Measurements from ENCODE around the gene FDX1.

FDX1 gene

DNA sequence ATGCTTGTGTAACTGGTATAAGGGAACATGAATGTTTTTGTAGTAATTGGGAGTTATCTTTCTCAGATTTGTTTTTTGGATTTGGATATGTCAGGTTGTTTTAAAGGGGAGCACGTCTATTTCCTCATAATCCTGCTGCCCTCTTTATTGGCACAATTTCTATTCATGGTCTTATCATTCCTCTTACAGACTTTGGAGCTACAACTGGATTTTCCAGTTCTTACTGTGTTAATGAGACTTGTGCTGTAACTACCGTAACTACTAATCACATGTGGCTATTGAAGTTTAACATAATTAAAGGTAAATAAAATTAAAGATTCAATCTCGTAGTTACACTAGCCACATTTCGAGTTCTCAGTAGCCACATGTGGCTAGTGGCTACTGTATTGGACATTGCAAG lies 1.9 kb downstream of the FDX1 start:
- DNase-seq: no peak

DNA sequence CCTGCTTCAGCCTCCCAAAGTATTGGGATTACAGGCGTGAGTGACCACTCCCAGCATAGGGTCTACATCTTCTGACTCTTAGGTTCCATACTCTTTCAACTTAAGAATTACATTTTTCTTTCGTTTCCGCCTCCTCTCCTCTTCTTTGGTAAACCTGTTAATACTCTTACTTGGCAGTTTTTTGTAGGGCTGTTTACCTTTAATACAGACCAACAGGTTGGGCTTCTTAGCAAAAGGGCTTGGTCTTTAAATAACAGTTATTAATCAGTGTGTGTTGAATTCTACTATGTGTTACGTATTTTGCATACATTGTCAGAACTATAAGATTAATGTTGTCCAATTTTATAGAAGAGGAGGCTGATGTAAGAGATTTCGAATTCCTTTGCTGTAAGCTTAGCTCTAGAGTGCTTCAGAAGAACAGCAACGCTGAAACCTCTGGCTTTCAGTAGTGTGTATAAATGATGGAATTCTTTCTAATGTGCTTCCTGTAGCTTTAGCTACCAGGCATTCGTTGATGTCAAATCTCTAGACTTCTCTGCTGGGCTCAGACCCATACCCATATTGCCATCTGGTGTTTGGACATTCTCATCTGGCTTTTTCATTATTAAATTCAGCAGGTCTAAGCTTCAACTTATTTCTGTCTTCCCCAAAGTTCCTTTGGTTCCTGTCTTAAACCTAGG lies 3.1 kb downstream of the FDX1 start:
- DNase-seq: peak in 1 of 2 experiments; percentile 11

DNA sequence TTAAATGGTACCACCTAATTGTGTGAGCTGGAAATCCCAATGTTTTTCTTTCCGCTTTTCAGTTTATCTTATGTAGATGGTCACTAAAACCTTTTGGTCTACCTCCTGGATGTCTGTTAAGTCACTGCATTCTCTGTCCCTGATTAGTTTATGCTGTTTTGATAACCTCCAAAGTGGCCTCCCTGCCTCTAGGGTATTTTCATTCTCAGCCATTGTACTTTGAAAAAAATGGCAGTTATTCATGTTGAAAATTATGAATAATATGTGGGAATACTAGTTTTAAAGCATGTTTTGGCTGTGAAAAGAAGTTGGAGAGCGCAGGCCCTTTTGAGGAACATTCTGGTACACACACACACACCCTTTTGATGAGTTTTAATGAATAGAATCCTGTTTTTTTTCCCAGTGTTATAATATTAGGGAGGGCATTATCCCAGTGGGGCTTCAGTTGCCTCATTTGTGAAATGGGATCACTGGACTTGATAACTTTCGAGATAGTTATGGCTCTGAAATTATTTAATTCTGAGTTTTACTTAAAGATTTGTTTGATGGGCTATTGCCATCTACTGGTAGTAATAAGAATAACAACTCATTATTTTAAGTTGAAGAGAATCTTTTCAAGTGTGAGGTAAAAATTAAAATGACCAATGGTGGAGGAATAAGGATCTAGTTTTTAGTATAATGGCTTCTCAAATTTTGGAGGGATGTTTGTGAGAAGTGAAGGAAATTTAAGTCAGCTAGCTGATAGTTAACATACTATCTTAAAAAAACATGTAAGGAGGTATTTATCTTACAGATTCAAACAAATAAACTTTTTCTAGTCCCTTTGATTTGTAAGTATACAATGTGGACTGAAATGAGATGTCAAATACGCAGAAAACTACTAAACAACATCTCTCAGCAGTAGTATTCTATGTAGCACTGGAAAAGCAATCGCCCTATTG lies 3.9 kb downstream of the FDX1 start:
- peak in 1 of 2 experiments; percentile 23 for DNase-seq

DNA sequence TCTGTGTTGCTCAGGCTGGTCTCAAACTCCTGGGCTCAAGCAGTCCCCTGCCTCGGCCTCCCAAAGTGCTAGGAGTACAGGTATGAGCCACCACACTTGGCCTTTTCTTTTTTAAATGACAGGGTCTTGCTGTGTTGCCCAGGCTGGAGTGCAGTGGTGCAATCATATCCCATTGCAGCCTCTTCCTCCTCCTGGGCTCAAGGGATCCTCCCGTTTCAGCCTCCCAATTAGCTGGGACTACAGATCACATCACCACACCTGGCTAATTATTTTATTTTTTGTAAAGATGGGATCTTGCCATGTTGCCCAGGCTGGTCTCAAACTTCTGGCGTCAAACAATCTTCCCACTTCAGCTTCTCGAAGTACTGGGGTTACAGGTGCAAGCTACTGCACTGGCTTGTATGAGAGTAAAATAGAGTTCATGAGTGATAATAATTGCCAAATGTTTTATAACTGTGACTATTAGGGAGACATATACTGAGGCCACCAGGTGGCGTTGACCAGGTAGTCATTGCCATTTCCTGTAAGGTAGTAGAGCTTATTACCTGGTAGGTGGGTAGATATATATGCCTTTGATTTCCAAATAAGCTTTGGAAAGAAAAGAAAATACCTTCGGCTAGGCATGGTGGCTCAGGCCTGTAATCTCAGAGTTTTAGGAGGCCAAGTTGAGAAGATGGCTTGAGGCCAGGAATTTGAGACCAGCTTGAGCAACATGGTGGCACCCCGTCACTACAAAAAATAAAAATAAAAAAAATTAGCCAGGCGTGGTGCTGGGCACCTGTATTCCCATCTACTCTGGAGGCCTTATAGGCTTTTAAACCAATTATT lies 5.4 kb downstream of the FDX1 start:
- peak in 1 of 2 experiments; percentile 2 for DNase-seq

DNA sequence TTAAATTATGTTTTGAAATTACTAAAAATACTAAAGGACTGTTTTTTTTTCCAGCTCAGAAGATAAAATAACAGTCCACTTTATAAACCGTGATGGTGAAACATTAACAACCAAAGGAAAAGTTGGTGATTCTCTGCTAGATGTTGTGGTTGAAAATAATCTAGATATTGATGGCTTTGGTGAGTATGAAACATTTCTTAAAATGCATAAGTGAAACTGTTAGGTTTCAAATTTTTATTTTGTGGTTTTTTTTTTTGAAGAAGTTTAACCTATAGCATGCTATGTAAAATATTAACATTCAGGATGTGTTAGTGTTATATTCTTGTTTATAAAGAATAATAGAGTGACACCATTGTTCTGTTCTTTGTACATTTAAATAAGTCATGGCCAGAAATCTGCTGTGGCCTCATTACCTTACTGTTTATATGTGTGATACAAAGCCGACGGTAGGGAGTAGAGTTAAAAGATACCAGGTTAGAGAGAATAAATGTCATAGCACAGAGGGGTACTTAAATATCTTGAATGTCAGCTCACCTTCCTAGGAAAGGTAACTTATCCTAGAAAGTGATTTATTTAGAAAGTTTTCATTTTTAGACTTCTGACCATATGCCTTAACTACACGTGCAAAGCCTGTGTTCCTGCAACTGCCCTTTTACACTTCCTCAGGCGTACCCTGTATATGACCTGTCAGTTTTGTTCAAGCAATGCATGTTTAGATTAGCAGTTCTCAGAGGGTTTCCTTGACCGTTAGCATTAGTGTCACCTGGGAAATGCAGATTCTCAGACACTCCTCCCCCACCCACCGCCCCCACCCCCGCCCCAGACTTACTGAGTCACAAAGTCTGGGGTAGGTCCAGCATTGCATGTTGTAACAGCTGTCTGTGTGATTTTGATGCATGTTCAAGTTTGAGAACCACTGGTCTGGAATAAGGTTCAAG lies 6.3 kb downstream of the FDX1 start:
- DNase-seq: no peak

DNA sequence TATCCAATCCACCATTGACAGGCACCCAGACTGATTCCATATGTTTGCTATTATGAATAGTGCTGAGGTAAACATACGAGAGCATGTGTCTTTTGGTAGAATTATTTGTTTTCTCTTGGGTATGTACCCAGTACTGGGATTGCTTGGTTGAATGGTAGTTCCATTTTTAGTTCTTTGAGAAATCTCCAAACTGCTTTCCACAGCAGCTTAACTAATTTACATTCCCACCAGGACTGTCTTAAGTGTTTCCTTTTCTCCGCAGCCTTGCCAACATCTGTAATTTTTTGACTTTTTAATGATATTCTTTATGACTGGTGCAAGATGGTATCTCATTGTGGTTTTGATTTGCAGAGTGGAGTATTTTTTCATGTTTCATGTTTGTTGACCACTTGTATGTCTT lies 8.3 kb downstream of the FDX1 start:
- DNase-seq: no peak

DNA sequence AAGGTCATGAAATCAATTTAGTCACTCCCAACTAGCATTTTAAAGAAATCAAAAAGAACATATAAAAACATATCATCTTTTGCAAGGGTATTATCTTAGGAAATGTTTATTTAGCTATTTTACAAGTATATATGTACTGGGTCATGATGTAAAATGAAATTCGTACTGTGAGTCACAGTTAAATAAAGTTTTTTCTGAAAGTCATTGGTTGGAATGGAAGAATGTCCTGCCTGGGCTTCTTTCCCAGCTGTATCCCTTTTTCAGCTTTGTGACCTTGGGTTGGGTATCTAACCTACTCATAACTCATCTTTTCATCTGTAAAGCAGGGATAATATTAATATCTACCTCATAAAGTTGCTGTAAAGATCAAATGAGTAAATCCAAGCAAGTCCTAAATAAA lies 15.7 kb downstream of the FDX1 start:
- DNase-seq: no peak

DNA sequence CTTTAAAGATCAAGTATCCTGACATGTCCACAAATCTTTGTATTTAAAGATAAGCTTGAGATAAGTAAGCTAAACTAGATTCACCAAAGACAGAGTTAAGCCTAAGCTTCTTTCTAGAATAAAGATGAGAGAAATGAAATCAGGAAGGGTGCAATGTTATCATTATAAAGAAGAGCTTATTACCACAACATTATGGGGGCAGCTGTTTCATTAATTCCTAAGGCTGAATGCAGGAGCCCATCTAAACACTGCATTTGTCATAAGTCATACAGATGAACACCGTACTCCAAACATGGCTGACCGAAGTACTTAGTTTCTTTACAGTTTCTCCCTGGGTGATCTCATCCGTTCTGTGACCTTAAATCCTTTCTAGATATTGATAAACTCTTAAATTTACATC lies 16.3 kb downstream of the FDX1 start:
- DNase-seq: peak in 1 of 2 experiments; percentile 11

DNA sequence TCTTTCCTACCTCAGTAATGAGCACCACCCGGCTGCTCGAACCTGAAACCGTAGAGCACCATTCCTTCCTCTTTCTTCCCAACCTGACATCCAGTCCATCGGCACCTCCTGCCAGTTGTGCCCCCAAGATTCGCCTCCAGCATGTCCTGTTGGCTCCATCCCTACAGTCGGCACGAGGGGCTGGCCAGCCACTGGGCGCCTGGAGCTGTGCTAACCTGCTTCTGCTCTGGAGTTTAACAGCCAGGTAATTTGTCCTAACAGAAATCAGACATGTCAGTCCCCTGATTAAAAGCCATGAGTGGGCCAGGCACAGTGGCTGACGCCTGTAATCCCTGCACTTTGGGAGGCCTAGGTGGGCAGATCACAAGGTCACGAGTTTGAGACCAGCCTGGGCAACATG lies 16.8 kb downstream of the FDX1 start:
- no peak for DNase-seq

DNA sequence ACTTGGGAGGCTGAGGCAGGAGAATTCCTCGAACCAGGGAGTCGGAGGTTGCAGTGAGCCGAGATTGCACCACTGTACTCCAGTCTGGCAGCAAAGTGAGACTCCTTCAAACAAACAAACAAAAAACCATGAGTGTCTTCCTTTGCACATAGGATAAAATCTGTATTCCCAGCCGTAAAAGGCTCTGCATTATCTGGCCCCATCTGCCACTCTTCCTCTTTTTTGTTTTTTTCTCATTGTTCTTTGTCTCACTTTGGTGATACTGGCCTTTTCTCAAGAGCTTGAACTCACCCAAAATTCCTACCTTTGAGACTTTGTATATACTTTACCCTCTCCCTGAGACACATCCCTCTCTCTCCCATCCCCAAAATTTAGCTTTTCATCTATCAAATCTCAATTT lies 17.6 kb downstream of the FDX1 start:
- DNase-seq: no peak

DNA sequence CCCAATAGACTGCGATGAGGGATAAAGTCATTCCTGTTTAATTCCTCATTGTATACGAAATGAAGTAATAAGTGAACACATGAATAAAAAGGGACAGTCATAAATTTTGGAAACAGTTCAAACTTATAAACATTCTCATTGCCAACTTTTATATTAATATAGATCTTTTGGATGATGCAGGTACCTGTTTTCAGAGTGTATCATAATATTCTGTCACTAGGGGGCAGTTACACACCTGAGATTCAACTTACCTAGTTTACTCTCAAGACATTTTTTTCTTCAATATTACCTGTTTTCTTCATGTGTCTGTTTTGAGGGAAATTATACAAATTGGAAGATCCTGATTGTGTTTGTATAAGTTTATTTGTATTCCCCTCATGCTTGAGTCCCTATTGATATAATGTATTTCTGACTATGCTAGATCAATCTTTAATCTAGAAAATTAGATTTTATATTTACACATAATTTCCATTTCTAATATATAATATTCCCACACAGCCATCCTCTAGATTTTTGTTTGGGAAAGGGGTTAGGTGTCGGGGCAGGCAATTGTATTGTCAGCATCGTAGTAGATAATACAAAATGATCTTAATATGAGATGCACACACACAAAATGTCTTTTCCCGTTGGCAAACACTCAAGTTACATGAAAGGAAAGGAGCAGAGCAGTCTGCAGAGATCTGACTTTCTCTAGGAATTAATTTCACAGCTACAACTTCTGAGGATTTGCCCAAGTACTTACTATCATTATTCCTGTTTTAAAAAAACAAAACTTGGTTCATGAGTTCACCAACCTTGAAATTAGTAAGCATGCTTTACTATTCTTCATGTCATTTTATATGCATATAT lies 18.4 kb downstream of the FDX1 start:
- DNase-seq: peak in 1 of 2 experiments; percentile 20

DNA sequence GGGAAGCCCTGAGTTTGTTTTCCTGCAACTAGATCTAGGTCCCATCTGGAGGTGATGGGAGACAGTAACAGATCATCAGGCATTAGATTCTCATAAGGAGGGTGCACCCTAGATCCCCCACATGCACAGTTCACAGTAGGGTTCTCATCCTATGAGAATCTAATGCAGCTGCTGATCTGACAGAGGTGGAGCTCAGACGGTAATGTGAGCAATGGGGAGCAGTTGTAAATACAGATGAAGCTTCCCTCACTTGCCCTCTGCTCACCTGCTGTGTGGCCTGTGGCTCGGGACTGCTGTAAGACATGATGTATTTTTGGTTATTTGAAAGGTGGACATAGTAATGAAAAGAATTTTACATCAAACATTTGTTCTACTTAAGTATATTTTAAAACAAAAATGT lies 20.5 kb downstream of the FDX1 start:
- no peak for DNase-seq

DNA sequence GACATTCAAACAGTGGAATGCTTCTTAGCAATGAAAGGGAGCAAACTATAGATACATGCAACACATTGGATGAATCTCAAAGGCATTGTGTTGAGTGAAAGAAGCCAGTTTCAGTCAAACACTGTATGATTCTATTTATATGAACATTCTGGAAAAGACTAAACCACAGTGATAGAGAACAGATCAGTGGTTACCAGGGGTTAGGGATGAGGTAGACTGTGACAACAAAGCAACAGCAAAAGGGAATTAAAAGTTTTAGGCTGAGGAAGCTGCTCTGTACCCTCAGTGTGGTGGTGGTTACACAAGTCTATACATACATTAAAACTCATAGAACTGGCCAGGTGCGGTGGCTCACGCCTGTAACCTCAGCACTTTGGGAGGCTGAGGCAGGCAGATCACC lies 23.0 kb downstream of the FDX1 start:
- DNase-seq: no peak

DNA sequence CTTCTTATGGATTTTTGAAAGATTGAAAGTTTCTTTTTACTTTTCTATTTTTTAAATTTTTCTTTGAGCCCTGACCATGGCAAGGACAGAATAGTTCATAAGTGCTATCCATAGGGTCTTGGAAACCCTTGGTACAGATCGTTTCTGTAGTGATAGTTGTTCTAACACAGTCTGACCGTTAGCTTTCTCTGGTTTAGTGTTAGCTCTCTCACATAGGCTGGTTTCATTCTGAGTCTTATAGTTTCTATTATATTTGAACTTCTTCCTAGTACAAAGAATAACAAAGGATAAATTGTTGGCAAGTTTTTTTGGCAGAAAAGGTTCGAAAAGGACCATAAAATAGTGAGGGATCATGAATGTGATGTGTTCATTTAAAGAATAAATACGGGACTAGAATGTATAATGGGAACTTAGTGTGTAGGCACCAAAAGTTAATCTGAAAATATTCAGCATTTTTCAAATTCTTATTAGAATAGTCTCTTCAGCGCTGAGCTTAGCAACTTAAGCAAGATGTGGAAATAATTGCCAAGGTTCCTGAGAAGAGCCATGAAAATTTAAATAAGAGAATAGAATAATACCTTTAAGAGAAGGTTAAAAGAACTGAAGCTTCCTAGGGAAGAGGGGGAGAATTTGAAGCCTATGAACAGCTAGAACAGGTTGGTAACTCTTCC lies 24.1 kb downstream of the FDX1 start:
- no peak for DNase-seq

DNA sequence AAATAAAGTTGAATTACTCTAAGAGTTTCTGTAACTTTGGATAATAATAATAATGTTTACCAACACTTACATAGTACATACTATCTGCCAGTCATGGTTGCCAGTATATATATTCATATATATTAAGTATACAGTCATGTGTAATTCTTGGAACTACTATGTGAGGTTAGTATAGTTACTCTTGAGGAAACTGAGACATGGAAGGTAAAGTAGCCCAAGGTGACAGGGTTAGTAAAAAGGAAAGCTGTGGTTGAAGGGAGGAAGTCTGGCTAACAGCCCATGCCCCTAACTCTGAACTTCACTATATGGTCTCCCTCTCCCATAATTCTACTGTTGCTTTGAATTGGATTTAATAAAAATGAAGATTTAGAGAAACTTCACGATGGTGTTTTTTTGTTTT lies 24.9 kb downstream of the FDX1 start:
- no peak for DNase-seq

DNA sequence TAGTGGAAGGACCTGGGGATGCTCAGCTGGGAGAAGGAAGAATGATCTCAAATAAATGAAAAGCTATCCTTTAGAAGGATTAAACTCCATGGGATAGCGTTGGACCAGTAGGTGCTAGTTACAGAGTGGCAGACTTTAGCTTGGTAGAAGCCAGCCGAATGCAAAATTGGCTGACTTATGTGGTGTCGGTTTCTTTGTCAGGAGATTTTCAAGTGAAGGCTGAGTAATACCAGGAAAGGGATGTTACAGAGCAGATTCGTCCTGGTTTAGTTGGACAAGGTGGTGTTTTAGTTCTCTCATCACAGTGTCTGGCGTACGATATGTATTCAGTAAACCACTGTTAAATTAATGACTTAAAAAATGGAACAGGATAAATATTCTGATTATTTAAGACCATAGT lies 26.0 kb downstream of the FDX1 start:
- DNase-seq: no peak

DNA sequence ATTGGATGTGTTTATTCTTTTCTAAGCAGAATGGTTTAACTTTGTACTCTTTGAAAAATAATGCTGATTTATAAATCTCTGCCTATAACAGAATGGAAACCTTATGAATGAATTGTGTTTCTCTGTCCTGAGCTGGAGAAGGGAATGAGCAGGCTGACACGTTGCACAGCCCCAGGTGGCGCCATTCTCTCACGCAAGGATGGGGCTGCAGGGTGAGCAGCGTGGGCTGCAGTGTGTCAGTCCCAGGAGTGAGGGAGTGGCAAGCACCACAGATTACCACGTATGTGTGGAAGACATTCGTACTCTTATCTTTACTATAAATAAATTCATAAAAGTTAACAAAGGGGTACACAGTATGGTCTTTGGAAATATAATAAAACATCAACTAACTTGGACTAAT lies 33.4 kb downstream of the FDX1 start:
- DNase-seq: peak in 1 of 2 experiments; percentile 65

DNA sequence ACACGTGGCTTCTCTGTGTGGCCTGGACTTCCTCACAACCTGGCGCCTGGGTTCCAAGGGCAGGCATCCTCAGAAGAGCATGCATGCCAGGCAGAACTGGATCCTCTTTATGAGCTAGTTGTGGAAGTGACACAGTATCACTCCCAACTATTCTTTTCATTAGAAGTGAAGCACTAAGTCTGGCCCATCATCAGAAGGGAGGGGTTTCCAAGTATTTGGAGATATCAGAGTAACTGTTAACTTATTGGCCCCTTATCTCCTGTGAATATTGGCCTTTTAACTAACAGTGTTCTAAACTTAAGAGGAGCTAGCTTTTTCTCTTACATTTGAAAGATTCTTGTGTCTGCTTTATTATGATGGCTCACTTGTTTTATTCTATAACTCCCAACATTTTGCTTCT lies 35.5 kb downstream of the FDX1 start:
- DNase-seq: no peak

DNA sequence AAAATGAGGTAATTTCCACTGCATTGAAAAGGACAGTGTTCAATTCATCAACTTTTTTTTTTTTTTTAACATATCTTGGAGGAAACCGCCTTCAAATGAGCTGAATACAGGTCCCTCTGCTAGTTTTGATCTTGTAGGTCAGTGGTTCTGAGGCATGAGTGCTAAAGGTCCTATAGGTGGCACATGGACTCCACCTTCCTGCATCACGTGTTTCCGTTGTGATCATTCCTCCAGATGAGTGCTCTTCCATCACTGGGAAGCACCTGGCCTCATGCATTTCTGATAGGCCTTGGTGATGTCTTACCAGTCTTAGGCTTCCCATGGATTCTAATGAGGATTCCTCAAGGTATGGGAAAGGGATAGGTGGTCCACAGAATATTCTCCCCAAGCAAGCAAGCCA lies 37.8 kb downstream of the FDX1 start:
- DNase-seq: peak in 1 of 2 experiments; percentile 21

DNA sequence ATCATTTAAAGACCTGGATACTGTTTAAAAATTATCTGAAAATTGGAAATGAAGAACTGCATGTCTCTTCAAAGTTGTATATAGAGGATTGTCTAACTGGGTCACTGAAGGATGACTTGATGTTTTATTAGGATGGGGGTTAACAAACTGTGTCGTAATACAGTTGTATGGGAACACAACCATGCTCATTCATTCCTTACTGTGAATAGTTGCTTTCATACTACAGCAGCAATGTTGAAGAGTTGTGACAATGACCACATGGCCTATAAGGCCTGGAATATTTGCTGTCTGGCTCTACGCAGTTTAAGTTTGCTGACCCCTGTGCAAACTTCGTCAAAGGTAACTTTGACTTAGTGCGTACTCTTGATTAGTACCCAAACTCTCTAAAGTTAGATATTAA lies 38.4 kb downstream of the FDX1 start:
- DNase-seq: no peak

DNA sequence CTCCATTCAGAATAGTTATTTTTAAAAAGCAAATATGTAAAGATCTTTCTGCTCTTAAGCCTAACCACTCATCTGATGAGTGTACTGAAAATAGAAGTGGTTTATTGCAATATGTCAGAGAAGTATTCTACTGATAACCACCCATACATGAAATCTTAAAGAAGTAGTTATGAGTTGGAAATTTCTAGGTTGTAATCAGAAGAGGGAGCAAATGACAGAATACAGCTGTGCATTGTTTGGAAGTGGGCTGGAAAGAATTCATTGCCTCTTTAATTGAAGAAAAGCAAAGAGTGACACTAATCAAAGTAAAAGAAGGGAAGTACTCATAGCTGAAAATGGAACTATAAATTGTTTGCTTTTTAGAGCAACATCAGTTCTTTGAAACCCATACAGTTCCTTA lies 39.4 kb downstream of the FDX1 start:
- no peak for DNase-seq
